Stimulated activated memory B cell treated with anti-CD40 and anti-IgM and Interleukin-4, amounts not matched to agents 10 μg/mL and 1 μg/mL and 100 μg/mL, for 72 hours (primary cell): ENCODE measurements around the gene FAM9C.
"Not testable (repeated sequence)": the region's sequence is repeated elsewhere in the genome, so short reads cannot be mapped to it uniquely, and the experiment has no call there.

Experiments used
- ATAC-seq: fragments of 150-1000 bp; cut with Tn5 transposase; 2 replicates; pipeline ENCODE4 v1.10.0; 2021
- H3K27ac Mint-ChIP-seq: one replicate; pipeline ENCODE4 v1.8.0; 2022; ENCODE audit warnings: mild to moderate bottlenecking, mixed read lengths
- H3K27me3 Mint-ChIP-seq: one replicate; pipeline ENCODE4 v1.8.0; 2022; ENCODE audit warnings: mixed read lengths
- H3K36me3 Mint-ChIP-seq: one replicate; pipeline ENCODE4 v1.8.0; 2022; ENCODE audit warnings: mixed read lengths
- H3K4me1 Mint-ChIP-seq: one replicate; pipeline ENCODE4 v1.8.0; 2022; ENCODE audit warnings: mixed read lengths
- H3K4me3 Mint-ChIP-seq: one replicate; pipeline ENCODE4 v1.8.0; 2022; ENCODE audit warnings: mild to moderate bottlenecking, moderate library complexity, mixed read lengths
- H3K9me3 Mint-ChIP-seq: one replicate; pipeline ENCODE4 v1.8.0; 2022; ENCODE audit warnings: mixed read lengths

Gene FAM9C

DNA sequence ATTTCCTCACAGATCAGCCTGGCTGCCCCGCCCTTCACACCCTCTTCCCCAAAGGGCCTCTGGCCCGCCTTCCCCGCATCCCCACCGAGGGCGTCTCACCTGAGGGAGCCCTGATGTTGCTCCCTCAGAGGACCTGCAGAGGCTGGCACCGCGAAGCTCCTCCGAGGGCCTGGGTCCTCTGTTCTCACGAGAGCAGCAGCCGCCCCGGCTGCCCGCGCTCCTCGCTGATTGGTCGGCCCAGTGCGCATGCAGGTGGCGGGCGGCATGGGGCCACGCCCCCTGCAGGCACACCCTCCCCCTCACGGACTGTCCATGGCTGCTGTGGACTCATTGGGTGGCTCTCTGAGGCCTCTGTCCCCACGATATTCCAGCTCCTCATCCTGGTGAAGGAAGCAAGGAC lies at the start of gene FAM9C:
Gene FAM9C (minus strand): TSS at position 180 of the 400 bp plus-strand sequence. CDS start 831 bp downstream, outside the sequence.
- ATAC-seq = no peak
- H3K36me3 Mint-ChIP-seq = no peaks in the 10 kb centered on the region
- peaks cover 4% of the 10 kb centered on the region for H3K4me1 Mint-ChIP-seq
- no peak within 1 kb of the TSS for H3K27ac Mint-ChIP-seq
- H3K27me3 Mint-ChIP-seq = no peaks in the 10 kb centered on the region
- no peak within 1 kb of the TSS for H3K4me3 Mint-ChIP-seq
- peaks cover 3% of the 10 kb centered on the region for H3K9me3 Mint-ChIP-seq

DNA sequence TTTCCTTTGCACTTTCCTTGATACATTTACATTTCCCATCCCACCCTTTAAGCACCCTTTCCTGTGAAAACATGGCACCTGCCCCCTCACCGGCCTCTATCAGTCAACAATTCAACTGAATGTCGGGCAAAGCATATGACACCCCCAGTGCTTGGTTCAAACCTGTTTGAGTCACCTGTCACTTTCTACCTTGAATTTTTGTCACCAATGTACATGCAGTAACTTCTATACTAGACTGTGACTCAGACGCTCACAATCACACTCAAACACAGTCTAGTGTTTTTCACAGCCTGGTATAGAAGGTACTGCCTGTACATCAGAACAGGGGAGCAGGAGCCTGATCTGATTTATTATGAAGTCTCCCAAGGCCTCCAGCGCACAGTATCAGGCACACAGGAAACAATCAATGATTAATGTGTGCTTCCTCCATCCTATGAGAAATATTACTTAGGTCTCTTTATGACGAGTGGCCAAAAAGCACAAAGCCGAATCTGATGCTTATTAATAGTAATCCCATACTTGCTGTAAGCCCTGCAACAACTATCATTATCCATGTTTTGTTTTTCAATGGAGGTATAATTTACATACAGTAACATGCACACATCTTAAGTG lies 49.2 kb upstream of the FAM9C start:
- Mint-ChIP-seq H3K27ac (peak overlapping the region; percentile 98), H3K4me3 (peak overlapping the region; percentile 46), H3K27me3 (no peaks in the 10 kb centered on the region), H3K9me3 (no peaks in the 10 kb centered on the region), H3K4me1 (peaks cover 42% of the 10 kb centered on the region), H3K36me3 (no peaks in the 10 kb centered on the region)
- no peak for ATAC-seq

DNA sequence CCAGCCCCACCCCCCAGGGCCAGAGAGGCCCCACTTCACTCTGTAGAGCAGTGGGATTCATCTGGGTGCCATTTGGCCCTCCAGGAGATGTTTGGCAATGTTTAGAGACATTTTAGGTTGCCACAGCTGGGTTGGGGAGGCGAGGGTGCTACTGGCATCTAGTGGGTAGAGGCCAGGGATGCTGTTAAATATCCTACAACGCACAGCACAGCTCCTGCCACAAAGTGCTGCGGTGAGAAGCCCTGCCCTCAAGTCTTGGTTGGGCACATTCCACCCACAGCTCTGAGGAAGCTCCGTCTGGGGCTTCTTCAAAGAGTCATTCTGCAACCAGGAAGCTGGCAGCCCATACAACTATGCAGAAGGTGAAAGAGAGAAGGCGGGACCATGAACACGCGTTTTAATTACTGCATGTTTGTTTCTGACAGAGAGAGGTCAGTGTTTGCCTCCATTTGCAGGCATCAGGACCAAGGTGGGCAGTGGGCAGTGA lies 48.1 kb upstream of the FAM9C start:
- H3K27me3 Mint-ChIP-seq = no peaks in the 10 kb centered on the region
- no peaks in the 10 kb centered on the region for H3K36me3 Mint-ChIP-seq
- peak overlapping the region; percentile 46 for H3K4me3 Mint-ChIP-seq
- peak overlapping the region; percentile 98 for H3K27ac Mint-ChIP-seq
- H3K9me3 Mint-ChIP-seq = no peaks in the 10 kb centered on the region
- ATAC-seq = peak; percentile 88
- peaks cover 52% of the 10 kb centered on the region for H3K4me1 Mint-ChIP-seq

DNA sequence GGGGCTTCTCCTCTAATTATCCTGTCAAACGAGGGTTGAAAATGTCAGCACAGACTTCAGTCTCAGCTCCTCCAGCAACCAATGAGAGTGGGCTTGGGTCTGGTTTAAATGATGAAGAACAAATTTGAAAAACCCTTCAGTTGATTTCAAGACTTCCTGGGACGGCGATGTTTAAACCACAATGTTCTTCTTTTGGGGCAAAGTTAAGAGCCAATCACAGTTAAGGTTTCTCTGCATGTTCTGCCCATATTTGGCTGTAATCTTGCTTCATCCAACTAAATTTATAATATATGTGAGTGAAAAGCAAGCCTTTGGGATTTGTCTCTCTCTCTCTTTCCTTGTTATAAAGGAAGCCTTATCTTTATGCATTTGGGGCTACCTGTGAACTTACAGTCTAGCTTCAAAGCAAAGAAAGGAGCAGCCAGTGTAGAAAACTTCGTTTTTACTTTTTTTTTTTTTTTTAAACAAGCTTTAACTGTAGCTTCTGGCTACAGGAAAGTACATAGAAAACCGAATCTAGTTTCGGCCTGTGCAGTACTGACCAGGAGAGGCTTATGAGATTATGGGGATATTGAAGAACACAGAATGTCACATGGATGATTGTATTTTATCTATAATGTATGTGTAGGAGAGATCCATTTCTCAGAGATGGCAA lies 46.8 kb upstream of the FAM9C start:
- Mint-ChIP-seq H3K4me1 (peaks cover 63% of the 10 kb centered on the region), H3K27me3 (no peaks in the 10 kb centered on the region), H3K36me3 (no peaks in the 10 kb centered on the region), H3K4me3 (no peak overlapping the region), H3K27ac (peak overlapping the region; percentile 98), H3K9me3 (no peaks in the 10 kb centered on the region)
- ATAC-seq = peak; percentile 17

DNA sequence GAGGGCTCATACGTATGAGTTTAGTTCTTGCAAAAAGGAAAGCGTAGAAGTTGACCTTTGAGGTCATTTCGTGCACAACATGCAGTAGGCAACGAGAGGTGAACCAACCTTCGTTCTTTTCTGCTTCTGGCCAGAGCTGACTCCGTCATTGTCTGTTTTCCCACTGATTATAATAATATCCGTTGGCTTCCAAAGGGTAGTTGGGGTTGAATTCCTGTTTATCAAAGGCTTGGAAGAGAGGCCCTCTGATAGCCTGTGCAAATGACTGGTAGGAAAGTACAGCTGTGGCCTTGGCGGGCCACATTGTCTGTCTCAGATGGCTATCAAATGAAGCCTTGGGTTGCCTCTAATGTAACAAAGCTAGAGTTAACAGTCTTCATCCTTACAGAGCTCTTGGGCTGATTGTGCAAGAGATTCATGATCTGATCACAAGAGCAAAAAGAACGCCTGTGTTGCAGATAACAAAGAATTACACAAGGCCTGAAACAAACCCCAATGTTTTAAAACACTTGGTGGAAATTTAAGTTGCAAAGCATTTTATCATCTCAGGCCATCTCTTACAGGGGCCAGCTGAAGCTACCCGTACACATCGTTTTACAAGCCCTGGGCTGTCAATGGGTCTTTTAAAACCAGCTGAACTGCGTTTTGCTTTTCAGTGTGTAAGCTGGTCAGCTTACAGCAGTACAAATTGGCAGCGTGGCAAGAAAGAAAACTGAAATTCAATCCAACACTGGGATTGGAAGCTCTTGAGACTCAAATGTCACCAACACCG lies 46.1 kb upstream of the FAM9C start:
- Mint-ChIP-seq H3K9me3 (no peaks in the 10 kb centered on the region), H3K27me3 (no peaks in the 10 kb centered on the region), H3K4me1 (peaks cover 70% of the 10 kb centered on the region), H3K4me3 (no peak overlapping the region), H3K27ac (peak overlapping the region; percentile 98), H3K36me3 (no peaks in the 10 kb centered on the region)
- no peak for ATAC-seq

DNA sequence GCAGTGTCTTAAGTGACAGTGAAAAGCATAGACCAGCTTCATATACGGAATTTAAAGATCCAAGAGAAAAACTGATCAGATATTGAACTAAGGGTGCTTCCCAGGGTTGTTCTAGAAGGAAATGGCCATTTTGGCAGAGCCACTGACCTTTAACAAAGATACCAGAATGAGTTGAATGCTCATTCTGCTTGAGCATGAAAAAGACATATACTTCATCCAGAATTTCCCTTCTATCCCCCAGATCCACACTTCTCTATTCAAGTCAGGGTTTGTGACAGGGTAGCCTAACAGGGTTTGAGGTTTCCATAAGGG lies 45.6 kb upstream of the FAM9C start:
- Mint-ChIP-seq H3K4me3 (no peak overlapping the region), H3K36me3 (no peaks in the 10 kb centered on the region), H3K27me3 (no peaks in the 10 kb centered on the region), H3K27ac (peak overlapping the region; percentile 98), H3K4me1 (peaks cover 74% of the 10 kb centered on the region), H3K9me3 (no peaks in the 10 kb centered on the region)
- ATAC-seq = peak; percentile 40

DNA sequence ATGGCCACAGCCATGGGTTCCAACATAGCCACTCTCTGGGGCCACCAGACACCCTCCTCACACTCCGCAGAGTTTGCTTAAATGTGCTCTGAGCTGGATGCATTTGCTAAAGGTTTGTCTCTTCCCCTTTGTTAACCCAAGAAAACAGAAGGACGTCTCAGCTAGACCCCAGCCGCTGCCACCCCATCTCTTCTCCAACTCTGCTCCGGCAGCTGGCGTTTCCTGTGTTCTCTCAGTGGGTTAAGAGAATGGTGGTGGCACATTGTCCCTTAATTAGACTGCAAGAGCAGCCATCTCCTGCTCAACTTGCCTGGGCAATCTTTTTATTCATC lies 43.7 kb upstream of the FAM9C start:
- H3K4me1 Mint-ChIP-seq = peaks cover 75% of the 10 kb centered on the region
- H3K27me3 Mint-ChIP-seq = no peaks in the 10 kb centered on the region
- H3K36me3 Mint-ChIP-seq = no peaks in the 10 kb centered on the region
- peak overlapping the region; percentile 57 for H3K4me3 Mint-ChIP-seq
- ATAC-seq = no peak
- peak overlapping the region; percentile 98 for H3K27ac Mint-ChIP-seq
- no peaks in the 10 kb centered on the region for H3K9me3 Mint-ChIP-seq

DNA sequence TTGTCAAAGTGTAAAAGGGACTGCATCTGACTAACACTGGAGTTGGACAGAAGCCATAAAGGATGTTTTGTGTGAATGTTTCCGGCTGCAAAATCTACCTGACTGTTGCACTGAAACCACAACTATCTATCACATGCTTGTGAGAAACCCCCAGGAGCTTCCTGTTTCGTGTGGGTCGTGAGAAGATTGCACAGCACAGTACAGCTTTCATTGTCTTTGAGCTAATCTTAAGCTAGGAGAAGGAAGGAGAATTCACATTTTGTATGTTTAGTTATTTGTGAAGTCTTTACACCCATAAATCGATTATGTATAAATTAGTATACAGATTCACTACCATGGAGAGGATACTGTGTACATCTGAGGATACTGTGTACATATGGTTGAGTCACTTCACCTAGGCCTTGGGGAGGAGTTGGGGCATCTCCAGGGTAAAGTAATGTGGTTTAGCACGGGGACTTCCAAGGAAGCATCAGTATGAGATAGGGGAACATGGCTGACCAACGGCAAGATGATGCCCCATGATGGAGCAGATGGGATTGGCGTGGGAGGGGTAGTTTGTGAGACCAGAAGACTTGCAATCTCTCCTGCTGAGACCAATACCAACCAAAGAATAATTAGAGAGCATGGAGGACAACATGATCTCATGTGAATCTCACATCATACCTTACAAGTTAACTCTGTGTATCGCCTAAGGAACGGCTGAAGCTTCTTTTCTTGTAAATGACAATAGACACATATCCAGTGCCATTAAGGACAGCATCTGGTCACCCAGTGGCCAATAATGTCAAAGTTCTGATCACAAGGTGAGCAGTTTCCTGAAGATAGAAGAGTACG lies 43.1 kb upstream of the FAM9C start:
- no peaks in the 10 kb centered on the region for H3K27me3 Mint-ChIP-seq
- peak overlapping the region; percentile 52 for H3K4me3 Mint-ChIP-seq
- no peaks in the 10 kb centered on the region for H3K36me3 Mint-ChIP-seq
- H3K9me3 Mint-ChIP-seq = no peaks in the 10 kb centered on the region
- H3K4me1 Mint-ChIP-seq = peaks cover 75% of the 10 kb centered on the region
- peak; percentile 82 for ATAC-seq
- peak overlapping the region; percentile 98 for H3K27ac Mint-ChIP-seq

DNA sequence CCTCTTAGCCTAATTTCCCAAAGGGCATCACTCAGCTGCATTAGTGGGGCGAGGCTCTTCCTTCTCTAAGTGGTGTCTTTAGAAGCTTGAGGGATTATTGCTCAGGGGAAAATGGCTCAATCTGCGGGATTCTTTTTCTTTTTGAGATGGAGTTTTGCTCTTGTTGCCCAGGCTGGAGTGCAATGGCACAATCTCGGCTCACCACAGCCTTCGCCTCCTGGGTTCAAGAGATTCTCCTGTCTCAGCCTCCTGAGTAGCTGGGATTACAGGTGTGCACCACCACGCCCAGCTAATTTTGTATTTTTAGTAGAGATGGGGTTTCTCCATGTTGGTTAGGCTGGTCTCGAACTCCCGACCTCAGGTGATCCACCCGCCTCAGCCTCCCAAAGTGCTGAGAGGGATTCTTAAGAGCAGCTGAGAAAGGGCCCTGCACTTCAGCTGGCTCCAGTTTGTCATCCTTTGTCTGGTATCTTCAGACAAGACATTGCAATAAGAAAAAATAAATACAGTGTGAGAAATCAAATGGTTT lies 42.4 kb upstream of the FAM9C start:
- H3K27ac Mint-ChIP-seq = peak overlapping the region; percentile 98
- H3K27me3 Mint-ChIP-seq, ATAC-seq, H3K36me3 Mint-ChIP-seq, H3K9me3 Mint-ChIP-seq: not testable (repeated sequence)
- peak overlapping the region; percentile 52 for H3K4me3 Mint-ChIP-seq
- peaks cover 74% of the 10 kb centered on the region for H3K4me1 Mint-ChIP-seq

DNA sequence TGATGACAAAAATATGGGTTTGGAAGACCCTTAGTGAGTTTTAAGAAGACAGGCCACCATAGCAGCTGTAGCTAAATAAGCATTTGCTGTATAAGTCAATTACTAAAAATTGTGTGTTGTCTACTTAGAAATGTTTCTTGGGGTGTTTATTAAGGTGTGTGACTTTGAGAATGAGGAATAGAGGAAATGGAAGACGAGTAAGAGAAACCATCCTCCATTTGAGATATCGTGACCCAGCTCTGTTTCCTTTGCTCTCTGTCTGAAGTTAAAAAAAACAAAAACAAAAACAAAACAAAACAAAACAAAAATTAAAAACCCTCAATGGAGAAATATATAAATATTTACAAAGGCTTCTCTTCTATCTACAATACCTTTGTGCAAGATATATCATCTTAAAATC lies 41.7 kb upstream of the FAM9C start:
- no peaks in the 10 kb centered on the region for H3K36me3 Mint-ChIP-seq

DNA sequence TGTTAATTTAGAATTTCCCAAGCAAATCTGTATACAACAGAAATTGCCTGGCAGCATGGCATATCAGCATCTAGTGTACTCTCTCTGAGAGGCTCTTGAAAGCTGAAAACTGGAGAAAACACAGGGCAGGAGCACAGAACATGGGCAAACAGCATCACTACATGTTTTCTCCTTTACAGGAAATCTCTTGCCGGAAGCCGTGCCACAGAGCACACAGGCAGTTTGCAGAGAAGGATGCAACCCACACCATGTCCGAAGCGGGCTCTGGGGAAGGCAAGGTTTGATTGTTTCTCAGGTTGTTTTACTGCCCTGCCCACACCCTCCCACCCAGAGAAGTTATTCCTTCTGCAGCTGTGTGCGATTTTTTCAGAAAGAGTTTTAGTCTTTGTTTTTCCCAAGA lies 41.1 kb upstream of the FAM9C start:
- Mint-ChIP-seq H3K27ac (peak overlapping the region; percentile 98), H3K36me3 (no peaks in the 10 kb centered on the region), H3K4me3 (peak overlapping the region; percentile 54), H3K9me3 (no peaks in the 10 kb centered on the region), H3K4me1 (peaks cover 80% of the 10 kb centered on the region), H3K27me3 (no peaks in the 10 kb centered on the region)
- ATAC-seq = no peak

More for the DNA sequence above, 41.7 kb upstream of the FAM9C start:
- no peaks in the 10 kb centered on the region for H3K27me3 Mint-ChIP-seq
- peak overlapping the region; percentile 98 for H3K27ac Mint-ChIP-seq
- no peaks in the 10 kb centered on the region for H3K9me3 Mint-ChIP-seq
- ATAC-seq = no peak
- peak overlapping the region; percentile 54 for H3K4me3 Mint-ChIP-seq
- peaks cover 76% of the 10 kb centered on the region for H3K4me1 Mint-ChIP-seq

DNA sequence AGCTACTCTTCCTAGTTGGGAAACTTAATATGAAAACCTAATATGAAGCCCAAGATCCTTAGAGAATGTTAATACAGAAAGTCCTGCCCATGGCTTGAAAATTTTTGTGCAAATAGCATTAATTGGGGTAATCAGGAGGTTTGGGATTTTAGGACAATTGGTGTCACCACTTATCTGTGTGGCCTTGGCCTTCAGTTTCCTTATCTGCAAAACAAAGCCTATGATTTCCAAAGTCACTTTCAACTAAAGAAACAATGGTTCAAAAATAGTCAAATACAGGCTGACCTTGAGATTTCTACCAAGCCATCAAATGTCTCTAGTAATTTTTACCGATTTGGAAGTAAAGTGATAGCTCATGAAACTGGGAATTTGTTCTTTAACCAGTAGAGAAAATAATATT lies 40.2 kb upstream of the FAM9C start:
- H3K36me3 Mint-ChIP-seq = no peaks in the 10 kb centered on the region
- no peak for ATAC-seq
- H3K4me3 Mint-ChIP-seq = no peak overlapping the region
- H3K27ac Mint-ChIP-seq = peak overlapping the region; percentile 91
- peaks cover 87% of the 10 kb centered on the region for H3K4me1 Mint-ChIP-seq
- no peaks in the 10 kb centered on the region for H3K9me3 Mint-ChIP-seq
- no peaks in the 10 kb centered on the region for H3K27me3 Mint-ChIP-seq

DNA sequence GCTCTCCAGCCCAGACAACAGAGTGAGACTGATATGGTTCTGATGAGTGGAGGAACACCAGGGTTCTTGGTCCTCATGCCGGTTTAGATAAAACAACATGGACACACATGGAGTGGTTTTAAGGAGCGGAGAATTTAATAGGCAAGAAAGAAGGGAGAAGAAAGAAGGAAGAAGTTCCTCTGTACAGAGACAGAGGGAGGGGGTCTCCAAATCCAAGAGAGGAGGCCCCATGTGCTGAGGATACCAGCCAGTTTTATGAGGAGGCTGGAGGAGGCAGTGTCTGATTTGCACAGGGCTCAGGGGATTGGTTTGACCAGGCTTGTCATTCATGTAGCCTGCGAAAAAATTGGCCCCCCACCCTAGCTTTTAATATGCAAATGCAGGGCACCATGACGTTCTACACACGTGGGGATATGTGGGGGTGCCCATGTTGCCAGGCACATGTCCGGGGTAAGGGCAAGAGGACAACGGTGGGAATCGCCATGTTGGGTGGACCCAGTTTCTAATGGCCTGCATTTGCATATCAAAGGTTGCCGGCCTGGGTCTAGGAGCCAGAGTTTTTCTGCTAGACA lies 39.4 kb upstream of the FAM9C start:
- H3K9me3 Mint-ChIP-seq, ATAC-seq, H3K4me3 Mint-ChIP-seq, H3K27me3 Mint-ChIP-seq, H3K36me3 Mint-ChIP-seq: not testable (repeated sequence)
- peaks cover 85% of the 10 kb centered on the region for H3K4me1 Mint-ChIP-seq
- H3K27ac Mint-ChIP-seq = peak overlapping the region; percentile 91

DNA sequence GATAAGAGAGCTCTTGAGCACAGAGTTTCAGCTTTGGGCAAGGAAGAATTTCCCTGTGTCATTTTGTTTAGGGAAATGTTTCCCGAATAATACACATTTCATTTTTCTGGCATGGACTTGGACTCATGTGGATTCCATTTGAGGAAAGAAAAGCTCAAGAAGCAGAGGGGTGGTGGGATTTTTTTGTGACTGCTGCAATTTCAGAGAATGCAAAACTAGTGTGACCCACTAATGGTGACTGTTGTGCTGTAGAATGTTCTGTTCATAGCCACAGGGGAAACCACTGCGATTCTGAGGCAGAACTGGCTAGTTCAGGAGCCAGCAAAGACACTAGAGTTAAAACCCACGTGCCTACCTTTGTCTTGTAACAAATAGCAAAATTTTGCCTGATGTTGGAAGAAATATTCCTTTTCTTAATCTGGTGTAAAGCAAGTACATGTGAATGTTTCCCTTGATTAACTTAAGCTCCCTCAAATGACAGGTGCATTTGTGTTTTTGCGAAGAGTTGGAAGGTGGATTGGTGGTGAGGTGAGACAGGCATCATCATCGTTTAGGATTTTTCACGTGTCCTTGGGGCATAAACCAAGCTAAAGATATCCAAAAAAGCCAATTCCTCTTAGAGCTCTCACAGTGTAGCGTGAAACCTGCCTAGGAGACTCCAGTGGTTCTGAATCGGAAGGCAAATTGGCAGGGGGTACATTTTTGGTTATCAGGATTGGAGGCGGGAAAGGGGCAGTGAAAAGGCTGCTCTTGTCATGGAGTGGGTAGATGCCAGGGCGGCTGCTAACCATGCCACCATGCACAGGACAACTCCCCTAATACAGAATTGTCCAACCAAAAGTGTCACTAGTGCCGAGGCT lies 38.0 kb upstream of the FAM9C start:
- H3K4me1 Mint-ChIP-seq = peaks cover 85% of the 10 kb centered on the region
- peak overlapping the region; percentile 5 for H3K4me3 Mint-ChIP-seq
- peak overlapping the region; percentile 91 for H3K27ac Mint-ChIP-seq
- H3K9me3 Mint-ChIP-seq = no peaks in the 10 kb centered on the region
- H3K27me3 Mint-ChIP-seq = no peaks in the 10 kb centered on the region
- peak; percentile 50 for ATAC-seq
- no peaks in the 10 kb centered on the region for H3K36me3 Mint-ChIP-seq
